Nephron progenitor cell (in vitro differentiated cells): ENCODE results near the gene SLC43A1.

Source experiments
- DNase-seq: peaks from one replicate; pipeline ENCODE4 v3.0.0; 2021
- H3K27ac Mint-ChIP-seq: 2 replicates; pipeline ENCODE4 v1.8.0; 2021; ENCODE audit warnings: mild to moderate bottlenecking, moderate library complexity, mixed read lengths
- H3K27me3 Mint-ChIP-seq: 2 replicates; pipeline ENCODE4 v1.8.0; 2021; ENCODE audit warnings: mild to moderate bottlenecking, low read depth, mixed read lengths; ENCODE audit not compliant: poor library complexity
- H3K36me3 Mint-ChIP-seq: 2 replicates; pipeline ENCODE4 v1.8.0; 2021; ENCODE audit warnings: low read depth, mixed read lengths
- H3K4me1 Mint-ChIP-seq: 2 replicates; pipeline ENCODE4 v1.8.0; 2021; ENCODE audit warnings: mixed read lengths
- H3K4me3 Mint-ChIP-seq: 2 replicates; pipeline ENCODE4 v1.8.0; 2021; ENCODE audit warnings: mild to moderate bottlenecking, moderate library complexity, mixed read lengths
- H3K9me3 Mint-ChIP-seq: 2 replicates; pipeline ENCODE4 v1.8.0; 2021; ENCODE audit warnings: mild to moderate bottlenecking, moderate library complexity, mixed read lengths
- CTCF ChIP-seq: fragments of 200-600 bp; sonication (generic); IDR thresholded peaks from 2 replicates; pipeline ENCODE4 v1.5.0; 2021; ENCODE audit warnings: antibody characterized with exemption

SLC43A1 gene

GRCh38 chr11:57460022-57460757, 55.3 kb downstream of the SLC43A1 start, which contains the start of gene RTN4RL2:
Gene RTN4RL2, plus strand, starts transcription at chr11:57460528. Its CDS starts 338 bp downstream, at chr11:57460866.
- H3K36me3 Mint-ChIP-seq = no peaks in the 10 kb centered on the region
- H3K9me3 Mint-ChIP-seq = no peaks in the 10 kb centered on the region
- H3K27ac Mint-ChIP-seq = no peak within 1 kb of the TSS
- H3K27me3 Mint-ChIP-seq = peaks cover 89% of the 10 kb centered on the region
- peaks cover 56% of the 10 kb centered on the region for H3K4me1 Mint-ChIP-seq
- peak within 1 kb of the TSS; percentile 86 for H3K4me3 Mint-ChIP-seq
- TF ChIP-seq CTCF = peak; percentile 45
- peak; percentile 74 for DNase-seq

DNA sequence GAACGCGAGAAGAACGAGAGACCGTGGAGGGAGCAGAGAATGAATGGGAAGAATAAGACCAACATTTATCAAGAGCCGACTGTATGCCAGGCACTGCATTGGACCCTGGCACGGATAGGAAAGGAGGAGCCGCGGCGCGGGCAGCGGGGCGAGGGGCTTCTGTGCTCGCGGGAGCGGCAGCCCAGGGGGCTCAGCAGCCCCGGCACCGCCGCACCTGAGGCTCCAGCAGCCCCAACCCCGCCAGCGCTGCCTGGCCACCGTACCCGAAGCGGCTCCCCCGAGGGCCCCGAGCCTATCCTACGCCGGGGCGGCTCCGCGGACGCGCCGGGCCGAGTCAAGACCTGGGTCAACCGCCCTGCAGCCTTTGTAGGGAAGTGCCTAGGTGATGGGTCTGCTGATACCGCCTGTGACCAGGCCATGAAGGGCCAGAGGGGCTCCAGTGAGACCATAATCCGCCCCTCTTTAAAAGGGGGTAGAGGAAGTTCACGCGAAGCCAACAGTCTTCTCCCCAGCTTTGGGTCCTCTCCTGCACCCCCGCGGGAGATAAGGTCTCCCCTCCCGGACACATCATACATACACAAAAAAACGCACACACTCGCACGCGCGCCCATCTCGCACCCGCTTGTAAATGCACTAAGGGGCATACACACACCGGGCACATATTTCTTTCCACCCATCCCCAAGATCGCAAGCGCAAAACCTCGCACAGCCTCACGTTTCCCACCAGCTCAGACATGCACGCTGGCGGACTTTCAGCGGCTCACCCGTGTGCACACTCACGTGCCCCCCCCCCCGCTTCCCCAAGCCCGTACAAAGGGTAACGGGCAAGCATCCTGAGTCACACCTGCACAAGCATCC, 56.1 kb downstream of the SLC43A1 start:
- H3K9me3 Mint-ChIP-seq = no peaks in the 10 kb centered on the region
- no peak overlapping the region for H3K27ac Mint-ChIP-seq
- DNase-seq = peak; percentile 36
- peak overlapping the region; percentile 86 for H3K4me3 Mint-ChIP-seq
- H3K4me1 Mint-ChIP-seq = peaks cover 54% of the 10 kb centered on the region
- no peaks in the 10 kb centered on the region for H3K36me3 Mint-ChIP-seq
- no peak for TF ChIP-seq CTCF
- H3K27me3 Mint-ChIP-seq = peaks cover 92% of the 10 kb centered on the region

- H3K27ac Mint-ChIP-seq = no peak overlapping the region
- peak overlapping the region; percentile 84 for H3K4me3 Mint-ChIP-seq
- no peaks in the 10 kb centered on the region for H3K36me3 Mint-ChIP-seq
- peaks cover 92% of the 10 kb centered on the region for H3K27me3 Mint-ChIP-seq
- peaks cover 46% of the 10 kb centered on the region for H3K4me1 Mint-ChIP-seq
- DNase-seq = peak; percentile 80
- H3K9me3 Mint-ChIP-seq = no peaks in the 10 kb centered on the region
- TF ChIP-seq CTCF = peak; percentile 79
Measured at GRCh38 chr11:57458410-57459163, 56.9 kb downstream of the SLC43A1 start.

DNA sequence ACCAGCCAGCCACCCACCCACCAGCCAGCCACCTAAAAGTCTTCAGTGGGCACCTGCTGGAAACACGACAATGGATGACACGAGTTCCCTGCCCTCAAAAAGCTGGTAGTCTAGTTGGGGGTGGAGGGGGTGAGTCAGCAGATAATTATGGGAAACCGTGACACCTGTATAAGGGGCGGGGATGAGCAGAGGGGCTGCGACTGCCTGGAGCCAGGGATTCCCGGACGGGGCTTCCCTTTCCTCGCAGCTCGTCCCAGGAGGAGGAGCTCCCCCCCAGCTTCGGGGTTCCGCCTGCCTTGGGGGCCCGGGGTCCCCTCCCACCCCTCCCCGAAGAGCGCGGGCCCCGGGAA, 57.5 kb downstream of the SLC43A1 start:
- H3K27me3 Mint-ChIP-seq = peaks cover 92% of the 10 kb centered on the region

GRCh38 chr11:57457643-57458023, 57.9 kb downstream of the SLC43A1 start:
- Mint-ChIP-seq H3K27ac (no peak overlapping the region), H3K4me1 (peaks cover 36% of the 10 kb centered on the region), H3K36me3 (no peaks in the 10 kb centered on the region), H3K4me3 (peak overlapping the region; percentile 68), H3K9me3 (no peaks in the 10 kb centered on the region), H3K27me3 (peaks cover 91% of the 10 kb centered on the region)
- no peak for DNase-seq
- TF ChIP-seq CTCF = peak; percentile 31

More for the DNA sequence above, 57.5 kb downstream of the SLC43A1 start:
- DNase-seq = no peak
- H3K27ac Mint-ChIP-seq = no peak overlapping the region
- H3K36me3 Mint-ChIP-seq = no peaks in the 10 kb centered on the region
- peaks cover 40% of the 10 kb centered on the region for H3K4me1 Mint-ChIP-seq
- no peak for TF ChIP-seq CTCF
- H3K9me3 Mint-ChIP-seq = no peaks in the 10 kb centered on the region
- H3K4me3 Mint-ChIP-seq = peak overlapping the region; percentile 68
